ENCODE measurements around the gene EZH1.

Gene EZH1

DNA sequence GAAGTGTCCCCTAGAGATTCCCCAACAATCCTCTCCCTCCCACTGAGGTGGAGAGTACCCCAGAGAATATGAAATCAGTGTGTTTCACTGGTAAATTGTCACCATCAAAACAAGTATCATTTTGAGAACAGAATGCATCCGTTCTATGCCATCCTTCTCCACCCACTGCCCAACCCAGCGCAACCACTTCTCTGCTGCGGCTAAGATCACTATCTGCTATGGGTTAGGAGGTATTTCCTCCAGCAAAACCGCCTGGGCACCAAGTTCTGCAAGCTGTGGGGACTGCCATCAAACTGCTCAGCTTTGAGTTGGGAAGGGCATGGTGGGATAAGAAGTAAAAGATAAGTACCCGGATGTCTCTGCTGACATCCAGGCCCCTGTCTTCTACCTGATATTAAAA is 38.1 kb downstream of the EZH1 start:
- peak; percentile 6 for DNase-seq

- DNase-seq, result no peak
Observed at GRCh38 chr17:42704837-42705494, 39.9 kb downstream of the EZH1 start.

- no peak for DNase-seq
Observed at GRCh38 chr17:42704490-42704836, 40.4 kb downstream of the EZH1 start.

DNA sequence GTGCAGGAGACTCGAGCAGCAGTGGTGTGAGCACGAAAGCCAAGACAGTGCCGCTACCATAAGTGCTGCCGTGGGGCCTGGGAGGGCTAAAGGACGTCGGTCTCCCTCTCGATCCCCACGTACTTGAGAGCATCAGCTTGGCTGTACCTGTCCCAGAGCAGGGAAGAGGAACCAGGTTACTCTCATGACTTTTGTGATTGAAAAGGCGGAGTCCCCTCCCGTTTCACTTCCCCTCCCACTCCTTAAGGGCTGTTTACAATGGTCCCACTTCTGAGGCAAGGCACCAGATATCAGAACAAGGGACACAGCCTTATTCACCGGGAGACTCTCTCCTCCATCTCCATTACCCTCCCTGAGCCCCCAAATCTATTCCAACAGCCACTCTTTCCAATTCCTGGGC is 42.4 kb downstream of the EZH1 start:
- DNase-seq, result no peak

GRCh38 chr17:42700586-42701289 is 44.1 kb downstream of the EZH1 start:
- no peak for DNase-seq

DNA sequence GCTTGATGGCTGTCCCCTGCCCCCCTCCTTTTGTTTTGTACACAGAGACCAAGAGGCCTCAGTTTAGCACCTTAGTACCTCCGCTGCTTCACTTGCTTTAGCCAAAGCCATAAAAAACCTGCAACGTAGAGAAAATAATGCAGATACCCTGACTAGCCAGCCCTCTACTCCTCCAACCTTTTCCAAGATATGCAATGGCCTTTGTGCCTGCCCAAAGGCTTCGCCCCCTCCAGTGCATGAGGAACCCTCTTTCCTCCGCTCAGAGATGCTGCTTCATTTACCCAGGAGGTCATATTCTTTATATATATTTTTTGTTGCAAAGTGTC is 45.5 kb downstream of the EZH1 start:
- no peak for DNase-seq

- DNase-seq, result no peak
Observed at GRCh38 chr17:42698736-42699414, 46.0 kb downstream of the EZH1 start.

DNA sequence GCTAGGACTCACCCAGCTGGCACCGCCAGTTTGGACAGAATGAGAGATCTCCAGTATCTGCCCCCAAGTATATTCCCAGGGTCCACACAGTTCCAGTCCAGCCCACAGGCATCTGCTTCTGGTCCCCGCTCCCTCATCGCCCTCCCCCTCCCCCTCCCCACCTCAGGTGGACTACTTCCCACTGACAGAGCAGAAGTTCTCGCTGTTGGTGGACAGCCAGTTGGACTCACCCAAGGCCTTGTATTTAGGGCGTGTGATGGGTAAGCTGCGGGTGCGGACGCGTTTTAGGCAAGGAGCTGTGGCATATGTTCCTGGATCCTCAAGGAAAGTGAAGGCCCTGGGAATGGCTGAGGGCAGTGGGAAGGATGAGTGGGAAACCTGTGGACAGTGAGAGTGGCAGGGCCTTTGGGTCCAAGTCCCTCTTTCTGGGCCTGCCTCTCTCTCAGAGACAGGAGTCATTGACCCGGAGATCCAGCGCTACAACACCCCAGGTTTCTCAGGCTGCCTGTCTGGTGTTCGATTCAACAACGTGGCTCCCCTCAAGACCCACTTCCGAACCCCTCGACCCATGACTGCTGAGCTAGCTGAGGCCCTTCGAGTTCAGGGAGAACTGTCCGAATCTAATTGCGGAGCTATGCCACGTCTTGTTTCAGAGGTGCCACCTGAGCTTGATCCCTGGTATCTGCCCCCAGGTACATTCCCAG is 47.6 kb downstream of the EZH1 start:
- DNase-seq, result no peak

DNA sequence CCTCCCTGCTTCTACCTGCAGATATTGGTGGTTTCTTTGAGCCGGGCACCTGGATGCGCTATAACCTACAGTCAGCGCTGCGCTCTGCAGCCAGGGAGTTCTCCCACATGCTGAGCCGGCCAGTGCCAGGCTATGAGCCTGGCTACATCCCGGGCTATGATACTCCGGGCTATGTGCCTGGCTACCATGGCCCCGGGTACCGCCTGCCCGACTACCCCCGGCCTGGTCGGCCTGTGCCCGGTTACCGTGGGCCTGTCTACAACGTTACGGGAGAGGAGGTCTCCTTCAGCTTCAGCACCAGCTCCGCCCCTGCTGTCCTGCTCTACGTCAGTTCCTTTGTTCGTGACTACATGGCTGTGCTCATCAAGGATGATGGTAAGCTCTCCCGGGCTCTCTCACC is 49.3 kb downstream of the EZH1 start:
- no peak for DNase-seq

GRCh38 chr17:42694524-42694923 is 50.3 kb downstream of the EZH1 start:
- DNase-seq, result no peak

- DNase-seq, result no peak
Observed at GRCh38 chr17:42692489-42692888, 52.4 kb downstream of the EZH1 start.

DNA sequence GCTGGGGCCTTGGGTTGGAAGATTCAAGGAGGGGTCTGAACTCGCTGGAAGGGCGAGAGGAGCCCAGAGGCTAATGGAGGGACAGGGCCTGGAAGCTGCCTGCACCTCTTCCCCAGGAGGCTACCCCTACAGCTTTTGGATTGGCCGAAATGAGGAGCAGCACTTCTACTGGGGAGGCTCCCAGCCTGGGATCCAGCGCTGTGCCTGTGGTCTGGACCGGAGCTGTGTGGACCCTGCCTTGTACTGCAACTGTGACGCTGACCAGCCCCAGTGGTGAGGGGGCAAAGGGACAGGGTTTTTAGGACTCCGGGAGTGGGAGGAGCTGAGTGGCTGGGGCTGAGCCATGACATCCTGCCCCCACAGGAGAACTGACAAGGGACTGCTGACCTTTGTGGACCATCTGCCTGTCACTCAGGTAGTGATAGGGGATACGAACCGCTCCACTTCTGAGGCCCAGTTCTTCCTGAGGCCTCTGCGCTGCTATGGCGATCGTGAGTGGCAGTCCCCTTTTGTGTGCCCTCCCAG is 53.8 kb downstream of the EZH1 start:
- DNase-seq, result no peak

- no peak for DNase-seq
Observed at GRCh38 chr17:42690596-42690995, 54.2 kb downstream of the EZH1 start.

- no peak for DNase-seq
Observed at GRCh38 chr17:42687707-42688320, 57.0 kb downstream of the EZH1 start.

- no peak for DNase-seq
Observed at GRCh38 chr17:42686520-42687128, 58.2 kb downstream of the EZH1 start.

DNA sequence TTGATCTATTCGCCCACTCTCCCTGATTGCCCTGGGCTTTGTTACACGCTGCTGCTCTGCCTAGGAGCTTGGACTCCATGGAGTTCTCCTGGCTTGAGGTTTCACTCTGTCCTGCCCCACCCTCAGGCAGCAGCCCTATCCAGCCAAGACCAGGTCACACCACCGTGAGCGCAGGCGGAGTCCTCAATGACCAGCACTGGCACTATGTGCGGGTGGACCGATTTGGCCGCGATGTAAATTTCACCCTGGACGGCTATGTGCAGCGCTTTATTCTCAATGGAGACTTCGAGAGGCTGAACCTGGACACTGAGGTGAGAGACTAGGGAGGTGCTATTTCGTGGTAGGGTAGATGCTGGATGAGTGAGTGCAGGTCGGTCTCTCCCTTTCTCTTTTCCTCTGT is 59.0 kb downstream of the EZH1 start:
- no peak for DNase-seq

DNA sequence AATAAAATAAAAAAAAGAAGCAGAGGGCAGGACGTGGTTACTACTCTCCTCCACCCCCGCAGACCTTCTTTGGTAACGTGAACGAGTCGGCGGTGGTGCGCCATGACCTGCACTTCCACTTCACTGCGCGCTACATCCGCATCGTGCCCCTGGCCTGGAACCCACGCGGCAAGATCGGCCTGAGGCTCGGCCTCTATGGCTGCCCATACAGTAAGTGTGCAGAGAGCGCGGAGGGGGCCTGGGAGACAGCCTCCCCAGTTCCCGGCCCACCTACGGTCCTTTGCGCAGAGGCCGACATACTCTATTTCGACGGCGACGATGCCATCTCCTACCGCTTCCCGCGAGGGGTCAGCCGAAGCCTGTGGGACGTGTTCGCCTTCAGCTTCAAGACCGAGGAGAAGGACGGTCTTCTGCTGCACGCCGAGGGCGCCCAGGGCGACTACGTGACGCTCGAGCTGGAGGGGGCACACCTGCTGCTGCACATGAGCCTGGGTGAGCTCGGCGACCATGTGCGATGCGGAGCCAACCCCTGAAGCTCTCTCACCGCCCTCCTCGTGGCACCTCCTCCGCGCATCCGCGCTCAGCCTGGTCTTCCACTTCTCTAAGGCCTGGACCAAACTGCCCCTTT is 59.8 kb downstream of the EZH1 start:
- DNase-seq, result no peak

DNA sequence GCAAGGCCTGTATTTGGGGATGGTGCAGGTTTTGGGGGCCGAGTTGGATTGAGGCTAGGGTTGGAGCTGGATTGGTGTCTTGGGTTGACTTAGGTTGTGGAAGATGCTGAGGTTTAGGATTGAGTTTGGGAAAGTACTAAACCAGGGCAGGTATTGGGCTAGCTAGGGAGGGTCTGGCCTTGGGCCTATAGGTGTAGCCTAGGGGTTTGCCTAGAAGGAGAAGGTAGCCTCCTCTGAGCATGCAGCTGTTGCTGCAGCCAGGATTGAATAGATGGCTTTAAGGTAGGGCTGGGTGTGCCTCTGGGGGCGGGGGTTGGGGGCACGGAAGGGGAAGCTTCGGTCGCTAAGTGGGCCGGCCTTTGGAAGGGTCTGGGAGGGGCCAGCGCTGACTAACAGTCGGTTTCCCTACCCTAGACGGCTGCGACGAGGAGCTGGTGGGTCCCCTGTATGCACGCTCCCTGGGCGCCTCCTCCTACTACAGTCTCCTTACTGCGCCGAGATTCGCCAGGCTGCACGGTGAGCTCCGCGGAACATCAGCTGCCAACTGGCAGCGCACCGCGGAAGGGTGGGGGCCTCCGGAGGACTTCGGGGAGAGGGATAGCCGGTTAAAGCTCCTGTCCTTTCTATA is 61.3 kb downstream of the EZH1 start:
- no peak for DNase-seq

DNA sequence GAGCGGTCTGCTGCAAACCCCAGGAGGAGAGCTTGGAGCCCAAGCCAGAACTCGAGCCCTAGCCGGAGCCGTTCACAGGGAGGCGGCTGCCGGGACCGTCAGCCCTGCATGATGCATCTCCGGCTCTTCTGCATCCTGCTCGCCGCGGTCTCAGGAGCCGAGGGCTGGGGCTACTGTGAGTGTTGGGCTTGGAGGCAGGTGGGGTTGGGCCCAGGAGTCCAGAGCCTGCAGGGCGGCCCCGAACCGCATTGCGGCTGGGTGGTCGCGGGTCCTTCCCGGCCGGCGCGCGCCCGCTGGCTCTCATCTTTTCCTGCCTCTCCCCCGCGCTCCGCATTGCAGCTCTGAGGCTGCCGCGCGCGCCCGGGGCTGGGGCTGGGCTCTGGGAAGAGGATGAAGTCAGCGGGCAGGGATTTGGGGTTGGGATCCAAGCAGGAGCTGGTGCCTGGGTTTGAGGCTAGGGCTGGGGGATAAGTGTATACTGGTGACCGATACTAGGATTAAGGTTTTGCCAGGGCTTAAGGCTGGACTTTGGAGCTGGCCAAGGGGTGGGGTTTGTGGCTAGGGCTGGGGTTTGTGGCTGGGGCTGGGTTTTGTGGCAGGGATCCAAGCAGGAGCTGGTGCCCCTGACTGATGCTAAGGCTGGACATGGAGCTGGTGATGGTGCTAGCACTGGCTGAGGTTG is 62.0 kb downstream of the EZH1 start:
- DNase-seq, result no peak

- DNase-seq, result no peak
Observed at GRCh38 chr17:42681976-42682721, 62.7 kb downstream of the EZH1 start, which contains the start of gene CNTNAP1. Gene CNTNAP1 (plus strand): TSS chr17:42682531. CDS start chr17:42682830, 299 bp downstream.
